Measurements from ENCODE around the gene JAZF1. TPM values are rescaled to one million over a fixed set of nuclear protein-coding genes. Genes with fewer than 3 reads are reported as not detected.
A peak's percentile ranks its signal among the peaks of the same experiment; 100 is the strongest.

Gene JAZF1
- total RNA-seq, 1 experiment from 2014 or later = 36.6 TPM

GRCh38 chr7:28036696-28037095, 143.9 kb downstream of the JAZF1 start:
- no peak for DNase-seq (ENCODE audit: low read depth in 1 of 2, low spot score in 2 of 2)
- Histone ChIP-seq H3K36me3 (no peaks in the 10 kb centered on the region), H3K27me3 (replicated peaks) (no peaks in the 10 kb centered on the region), H3K4me3 (no peak overlapping the region), H3K27ac (peak overlapping the region; percentile 84), H3K4me1 (replicated peaks) (peaks cover 85% of the 10 kb centered on the region), H3K9me3 (replicated peaks) (no peaks in the 10 kb centered on the region)

GRCh38 chr7:28033386-28033785, 147.2 kb downstream of the JAZF1 start:
- H3K36me3 ChIP-seq = 0 out of 2 replicates have a peak, but pooled peaks cover 4% of the 10 kb centered on the region
- peaks cover 73% of the 10 kb centered on the region for H3K4me1 ChIP-seq (replicated peaks)
- no peak overlapping the region for H3K4me3 ChIP-seq
- no peak overlapping the region for H3K27ac ChIP-seq
- DNase-seq (ENCODE audit: low read depth in 1 of 2, low spot score in 2 of 2) = no peak
- no peaks in the 10 kb centered on the region for H3K27me3 ChIP-seq (replicated peaks)
- H3K9me3 ChIP-seq (replicated peaks) = no peaks in the 10 kb centered on the region

GRCh38 chr7:28032738-28033380, 147.7 kb downstream of the JAZF1 start:
- 0 out of 2 replicates have a peak, but pooled peaks cover 9% of the 10 kb centered on the region for H3K36me3 ChIP-seq
- no peak overlapping the region for H3K27ac ChIP-seq
- no peaks in the 10 kb centered on the region for H3K9me3 ChIP-seq (replicated peaks)
- DNase-seq (ENCODE audit: low read depth in 1 of 2, low spot score in 2 of 2) = no peak
- H3K4me1 ChIP-seq (replicated peaks) = peaks cover 73% of the 10 kb centered on the region
- H3K4me3 ChIP-seq = no peak overlapping the region
- no peaks in the 10 kb centered on the region for H3K27me3 ChIP-seq (replicated peaks)

GRCh38 chr7:28029051-28029450, 151.5 kb downstream of the JAZF1 start:
- peak in 1 of 2 experiments; percentile 55 for DNase-seq (ENCODE audit: low read depth in 1 of 2, low spot score in 2 of 2)
- H3K4me3 ChIP-seq = no peak overlapping the region

GRCh38 chr7:28028471-28028870, 152.1 kb downstream of the JAZF1 start:
- Histone ChIP-seq H3K27me3 (replicated peaks) (no peaks in the 10 kb centered on the region), H3K4me1 (replicated peaks) (peaks cover 35% of the 10 kb centered on the region), H3K9me3 (replicated peaks) (no peaks in the 10 kb centered on the region), H3K36me3 (0 out of 2 replicates have a peak, but pooled peaks cover 10% of the 10 kb centered on the region), H3K27ac (peak overlapping the region; percentile 32; the same call in 1 of the 2 replicates), H3K4me3 (no peak overlapping the region)
- DNase-seq (ENCODE audit: low read depth in 1 of 2, low spot score in 2 of 2) = no peak

More at GRCh38 chr7:28029051-28029450, 151.5 kb downstream of the JAZF1 start:
- no peaks in the 10 kb centered on the region for H3K9me3 ChIP-seq (replicated peaks)
- H3K4me1 ChIP-seq (replicated peaks) = peaks cover 41% of the 10 kb centered on the region
- H3K36me3 ChIP-seq = 0 out of 2 replicates have a peak, but pooled peaks cover 10% of the 10 kb centered on the region
- peak overlapping the region; percentile 32 for H3K27ac ChIP-seq
- no peaks in the 10 kb centered on the region for H3K27me3 ChIP-seq (replicated peaks)

- Histone ChIP-seq H3K4me3 (no peak overlapping the region), H3K9me3 (replicated peaks) (no peaks in the 10 kb centered on the region), H3K36me3 (0 out of 2 replicates have a peak, but pooled peaks cover 10% of the 10 kb centered on the region), H3K4me1 (replicated peaks) (peaks cover 27% of the 10 kb centered on the region), H3K27ac (no peak overlapping the region), H3K27me3 (replicated peaks) (no peaks in the 10 kb centered on the region)
- no peak for DNase-seq (ENCODE audit: low read depth in 1 of 2, low spot score in 2 of 2)
Observed at GRCh38 chr7:28026237-28026636, 154.4 kb downstream of the JAZF1 start.

GRCh38 chr7:28024786-28025334, 155.7 kb downstream of the JAZF1 start:
- Histone ChIP-seq H3K27me3 (replicated peaks) (no peaks in the 10 kb centered on the region), H3K4me1 (replicated peaks) (peaks cover 29% of the 10 kb centered on the region), H3K9me3 (replicated peaks) (no peaks in the 10 kb centered on the region), H3K36me3 (0 out of 2 replicates have a peak, but pooled peaks cover 6% of the 10 kb centered on the region), H3K4me3 (no peak overlapping the region), H3K27ac (no peak overlapping the region)
- no peak for DNase-seq (ENCODE audit: low read depth in 1 of 2, low spot score in 2 of 2)

- Histone ChIP-seq H3K4me3 (no peak overlapping the region), H3K9me3 (replicated peaks) (no peaks in the 10 kb centered on the region), H3K27me3 (replicated peaks) (no peaks in the 10 kb centered on the region), H3K4me1 (replicated peaks) (peaks cover 9% of the 10 kb centered on the region), H3K27ac (no peak overlapping the region), H3K36me3 (no peaks in the 10 kb centered on the region)
- DNase-seq (ENCODE audit: low read depth in 1 of 2, low spot score in 2 of 2) = peak; percentile 62 to 63
Observed at GRCh38 chr7:28020302-28020940, 160.2 kb downstream of the JAZF1 start.

- Histone ChIP-seq H3K9me3 (replicated peaks) (no peaks in the 10 kb centered on the region), H3K27me3 (replicated peaks) (no peaks in the 10 kb centered on the region), H3K4me3 (no peak overlapping the region), H3K27ac (no peak overlapping the region), H3K36me3 (no peaks in the 10 kb centered on the region), H3K4me1 (replicated peaks) (peaks cover 9% of the 10 kb centered on the region)
- DNase-seq (ENCODE audit: low read depth in 1 of 2, low spot score in 2 of 2) = no peak
Observed at GRCh38 chr7:28018856-28019465, 161.6 kb downstream of the JAZF1 start.

GRCh38 chr7:28018446-28018845, 162.1 kb downstream of the JAZF1 start:
- no peaks in the 10 kb centered on the region for H3K36me3 ChIP-seq
- peaks cover 9% of the 10 kb centered on the region for H3K4me1 ChIP-seq (replicated peaks)
- no peaks in the 10 kb centered on the region for H3K27me3 ChIP-seq (replicated peaks)
- H3K4me3 ChIP-seq = no peak overlapping the region
- no peak overlapping the region for H3K27ac ChIP-seq
- no peaks in the 10 kb centered on the region for H3K9me3 ChIP-seq (replicated peaks)
- no peak for DNase-seq (ENCODE audit: low read depth in 1 of 2, low spot score in 2 of 2)

GRCh38 chr7:28018020-28018419, 162.6 kb downstream of the JAZF1 start:
- H3K4me1 ChIP-seq (replicated peaks) = peaks cover 9% of the 10 kb centered on the region
- no peaks in the 10 kb centered on the region for H3K36me3 ChIP-seq
- DNase-seq (ENCODE audit: low read depth in 1 of 2, low spot score in 2 of 2) = no peak
- no peak overlapping the region for H3K27ac ChIP-seq
- no peaks in the 10 kb centered on the region for H3K9me3 ChIP-seq (replicated peaks)
- no peak overlapping the region for H3K4me3 ChIP-seq
- H3K27me3 ChIP-seq (replicated peaks) = no peaks in the 10 kb centered on the region

- H3K4me3 ChIP-seq = no peak overlapping the region
- no peaks in the 10 kb centered on the region for H3K27me3 ChIP-seq (replicated peaks)
- H3K36me3 ChIP-seq = no peaks in the 10 kb centered on the region
- no peaks in the 10 kb centered on the region for H3K9me3 ChIP-seq (replicated peaks)
- H3K27ac ChIP-seq = no peak overlapping the region
- no peak for DNase-seq (ENCODE audit: low read depth in 1 of 2, low spot score in 2 of 2)
- H3K4me1 ChIP-seq (replicated peaks) = peaks cover 9% of the 10 kb centered on the region
Observed at GRCh38 chr7:28017372-28017771, 163.2 kb downstream of the JAZF1 start.

GRCh38 chr7:28016297-28016696, 164.3 kb downstream of the JAZF1 start:
- no peak for DNase-seq (ENCODE audit: low read depth in 1 of 2, low spot score in 2 of 2)
- Histone ChIP-seq H3K9me3 (replicated peaks) (no peaks in the 10 kb centered on the region), H3K27me3 (replicated peaks) (no peaks in the 10 kb centered on the region), H3K27ac (no peak overlapping the region), H3K4me1 (replicated peaks) (peaks cover 9% of the 10 kb centered on the region), H3K4me3 (no peak overlapping the region), H3K36me3 (no peaks in the 10 kb centered on the region)

GRCh38 chr7:28015169-28015568, 165.4 kb downstream of the JAZF1 start:
- no peak overlapping the region for H3K27ac ChIP-seq
- no peaks in the 10 kb centered on the region for H3K9me3 ChIP-seq (replicated peaks)
- no peaks in the 10 kb centered on the region for H3K27me3 ChIP-seq (replicated peaks)
- no peaks in the 10 kb centered on the region for H3K36me3 ChIP-seq
- no peak overlapping the region for H3K4me3 ChIP-seq
- DNase-seq (ENCODE audit: low read depth in 1 of 2, low spot score in 2 of 2) = no peak
- H3K4me1 ChIP-seq (replicated peaks) = peaks cover 3% of the 10 kb centered on the region
